ENCODE measurements around the gene DNAJA3.
A peak's percentile ranks its signal among the peaks of the same experiment; 100 is the strongest.

Gene DNAJA3

DNA sequence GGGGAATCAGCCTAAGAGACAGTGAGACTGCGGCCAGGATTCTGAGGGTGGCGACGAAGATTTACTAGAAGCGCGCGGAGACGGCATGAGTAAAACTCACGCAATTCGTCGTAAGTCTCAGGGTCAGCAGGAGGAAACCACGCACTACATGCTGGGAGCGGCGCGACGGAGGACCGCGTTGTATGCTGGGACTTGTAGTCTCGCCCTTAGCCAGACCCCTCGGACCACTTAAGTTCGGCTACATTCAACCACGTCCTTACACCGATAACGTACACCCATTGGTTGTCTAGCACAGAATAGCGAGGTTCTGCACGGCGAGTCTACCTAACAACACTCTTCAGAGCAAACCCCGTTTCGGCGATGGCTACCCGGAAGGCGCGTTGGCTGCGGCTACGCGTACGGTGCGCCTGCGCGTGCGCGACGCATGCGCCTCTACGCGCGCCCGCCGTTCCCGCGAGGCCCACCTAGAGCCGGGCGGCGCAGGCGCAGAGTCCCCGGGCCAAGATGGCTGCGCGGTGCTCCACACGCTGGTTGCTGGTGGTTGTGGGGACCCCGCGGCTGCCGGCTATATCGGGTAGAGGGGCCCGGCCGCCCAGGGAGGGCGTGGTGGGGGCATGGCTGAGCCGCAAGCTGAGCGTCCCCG is at the start of gene DNAJA3:
Gene DNAJA3, plus strand, starts transcription at position 491 of the 643 bp plus-strand sequence. Its CDS starts 14 bp downstream, at position 505.
- Histone ChIP-seq H3K9me3 (no peaks in the 10 kb centered on the region), H3K27me3 (no peaks in the 10 kb centered on the region), H3K4me3 (ENCODE audit: low read depth in 1 of 2, low read length in 1 of 2) (peak within 1 kb of the TSS; percentile 90 to 100), H3K36me3 (no peaks in the 10 kb centered on the region), H3K27ac (peak within 1 kb of the TSS; percentile 94), H3K4me1 (ENCODE audit: control insufficient read depth in 1 of 2, insufficient read depth in 1 of 2, low read depth in 1 of 2, low read length in 1 of 2) (peaks cover 16 to 19% of the 10 kb centered on the region in 2 experiments)
- TF ChIP-seq, protein P1, sequence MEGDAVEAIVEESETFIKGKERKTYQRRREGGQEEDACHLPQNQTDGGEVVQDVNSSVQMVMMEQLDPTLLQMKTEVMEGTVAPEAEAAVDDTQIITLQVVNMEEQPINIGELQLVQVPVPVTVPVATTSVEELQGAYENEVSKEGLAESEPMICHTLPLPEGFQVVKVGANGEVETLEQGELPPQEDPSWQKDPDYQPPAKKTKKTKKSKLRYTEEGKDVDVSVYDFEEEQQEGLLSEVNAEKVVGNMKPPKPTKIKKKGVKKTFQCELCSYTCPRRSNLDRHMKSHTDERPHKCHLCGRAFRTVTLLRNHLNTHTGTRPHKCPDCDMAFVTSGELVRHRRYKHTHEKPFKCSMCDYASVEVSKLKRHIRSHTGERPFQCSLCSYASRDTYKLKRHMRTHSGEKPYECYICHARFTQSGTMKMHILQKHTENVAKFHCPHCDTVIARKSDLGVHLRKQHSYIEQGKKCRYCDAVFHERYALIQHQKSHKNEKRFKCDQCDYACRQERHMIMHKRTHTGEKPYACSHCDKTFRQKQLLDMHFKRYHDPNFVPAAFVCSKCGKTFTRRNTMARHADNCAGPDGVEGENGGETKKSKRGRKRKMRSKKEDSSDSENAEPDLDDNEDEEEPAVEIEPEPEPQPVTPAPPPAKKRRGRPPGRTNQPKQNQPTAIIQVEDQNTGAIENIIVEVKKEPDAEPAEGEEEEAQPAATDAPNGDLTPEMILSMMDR (IDR thresholded peaks at IDR 0.05), result peak; percentile 56

DNA sequence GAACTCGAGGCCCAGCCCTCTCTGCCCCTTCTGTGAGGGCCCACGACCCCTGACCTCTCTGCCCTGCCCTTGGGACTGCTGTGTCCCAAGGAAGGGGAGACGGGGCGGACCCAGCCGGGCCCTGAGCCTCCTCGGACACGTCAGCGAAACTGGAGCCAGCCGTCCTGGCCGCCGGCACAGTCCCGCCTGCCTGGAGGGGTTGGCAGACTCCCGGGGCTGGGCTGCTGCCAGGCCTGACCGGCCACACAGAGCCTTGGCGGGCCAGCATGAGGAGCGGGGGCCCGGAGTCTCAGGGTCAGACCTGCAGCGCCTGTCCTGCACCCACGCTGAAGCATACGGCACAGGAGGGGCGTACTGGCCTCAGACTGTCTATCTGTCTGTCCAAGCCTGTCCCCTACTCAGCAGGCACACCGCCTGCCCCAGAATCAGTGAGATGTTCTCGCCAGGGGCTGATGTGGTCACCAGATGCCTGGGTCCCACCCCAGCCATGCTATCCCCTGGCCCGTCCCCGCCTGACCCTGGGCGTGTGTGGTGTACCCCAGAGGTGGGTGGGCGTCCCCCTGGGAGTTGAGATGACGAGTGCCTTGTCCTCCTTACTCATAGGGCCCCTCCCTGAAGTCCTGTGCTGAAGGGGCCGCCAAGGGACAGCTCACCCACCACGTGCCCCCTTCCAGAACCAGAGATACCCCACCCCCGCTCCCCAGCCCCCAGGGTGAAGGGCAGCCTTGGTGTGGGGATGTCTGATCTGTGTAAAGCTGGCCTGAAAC is 49.4 kb upstream of the DNAJA3 start:
- H3K27ac ChIP-seq, result no peak overlapping the region
- no peak overlapping the region for H3K4me3 ChIP-seq (ENCODE audit: low read depth in 1 of 2, low read length in 1 of 2)

DNA sequence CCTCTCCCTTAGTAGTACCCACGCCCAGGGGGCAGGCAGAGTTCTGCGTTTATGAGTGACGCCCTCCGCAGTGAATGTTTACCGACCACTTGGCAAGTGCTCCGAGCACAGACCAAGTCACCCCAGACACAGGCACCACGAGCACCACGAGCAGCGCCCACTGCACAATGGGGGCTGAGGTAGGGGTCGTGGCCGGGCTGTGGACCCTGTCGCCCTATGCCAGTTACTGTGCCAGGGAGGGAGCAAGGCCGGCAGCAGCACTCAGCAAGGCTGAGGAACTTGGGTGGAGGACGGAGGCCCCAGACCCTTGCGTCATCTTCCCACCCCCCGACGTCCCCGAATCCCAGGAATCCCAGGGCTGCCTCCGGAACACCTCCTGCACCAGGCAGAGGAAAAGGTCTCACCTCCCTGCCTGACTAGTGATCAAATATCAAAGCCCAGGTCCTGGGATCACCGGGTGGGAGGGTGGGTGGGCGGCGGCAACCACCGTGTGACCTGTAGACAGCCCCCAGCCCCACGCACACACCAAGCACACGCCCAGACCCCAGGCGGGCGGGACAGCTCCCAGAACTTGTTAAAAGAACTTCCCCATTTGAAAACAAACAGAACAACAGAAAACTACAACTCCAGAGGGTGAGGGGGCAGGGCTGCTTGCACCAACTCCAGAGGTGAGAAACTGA is 48.6 kb upstream of the DNAJA3 start:
- Histone ChIP-seq H3K4me3 (ENCODE audit: low read depth in 1 of 2, low read length in 1 of 2) (no peak overlapping the region), H3K4me1 (ENCODE audit: control insufficient read depth in 1 of 2, insufficient read depth in 1 of 2, low read depth in 1 of 2, low read length in 1 of 2) (peaks cover 12 to 21% of the 10 kb centered on the region in 2 experiments), H3K27me3 (peaks cover 20% of the 10 kb centered on the region), H3K27ac (no peak overlapping the region), H3K9me3 (no peaks in the 10 kb centered on the region), H3K36me3 (peaks cover 84% of the 10 kb centered on the region)
- TF ChIP-seq, protein P1 (IDR thresholded peaks at IDR 0.05), result no peak

More for the DNA sequence above, 49.4 kb upstream of the DNAJA3 start:
- TF ChIP-seq, protein P1 (IDR thresholded peaks at IDR 0.05), result no peak
- peaks cover 26% of the 10 kb centered on the region for H3K27me3 ChIP-seq
- H3K4me1 ChIP-seq (ENCODE audit: control insufficient read depth in 1 of 2, insufficient read depth in 1 of 2, low read depth in 1 of 2, low read length in 1 of 2), result peaks cover 13 to 28% of the 10 kb centered on the region in 2 experiments
- H3K36me3 ChIP-seq, result peaks cover 77% of the 10 kb centered on the region
- H3K9me3 ChIP-seq, result no peaks in the 10 kb centered on the region

DNA sequence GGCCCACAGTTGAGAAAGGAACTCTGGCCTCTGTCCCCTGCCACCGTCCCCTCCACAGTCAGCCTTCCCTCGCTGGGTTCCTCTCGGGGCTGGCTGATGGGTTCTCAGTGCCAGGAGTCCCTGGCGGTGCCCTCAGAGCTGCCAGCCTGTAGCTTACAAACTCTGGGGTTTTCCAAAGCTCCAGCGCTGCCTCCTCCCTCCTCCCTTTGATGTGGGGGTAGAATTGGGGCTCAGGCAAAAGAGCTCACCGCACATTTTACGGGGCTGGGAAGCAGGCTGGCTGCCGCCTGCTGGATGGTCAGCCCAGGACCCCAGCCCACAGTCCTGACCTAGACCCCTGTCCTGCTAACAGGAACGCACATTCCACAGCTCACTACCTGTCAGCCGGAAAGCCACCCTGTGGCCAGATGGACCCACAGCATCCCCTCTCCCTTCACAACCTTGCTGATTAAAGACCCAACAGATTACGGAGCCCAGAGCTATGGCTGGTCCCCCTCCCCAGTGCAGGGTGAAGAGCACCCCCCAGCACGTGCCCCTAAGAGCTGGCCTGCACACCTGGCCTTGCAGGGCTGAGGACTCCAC is 48.0 kb upstream of the DNAJA3 start:
- no peak overlapping the region for H3K4me3 ChIP-seq (ENCODE audit: low read depth in 1 of 2, low read length in 1 of 2)

More for the DNA sequence above, 48.0 kb upstream of the DNAJA3 start:
- peaks cover 91% of the 10 kb centered on the region for H3K36me3 ChIP-seq
- no peak overlapping the region for H3K27ac ChIP-seq
- peaks cover 14% of the 10 kb centered on the region for H3K27me3 ChIP-seq
- H3K4me1 ChIP-seq (ENCODE audit: control insufficient read depth in 1 of 2, insufficient read depth in 1 of 2, low read depth in 1 of 2, low read length in 1 of 2), result peaks cover 6 to 15% of the 10 kb centered on the region in 2 experiments
- TF ChIP-seq, protein P1 (IDR thresholded peaks at IDR 0.05), result no peak
- no peaks in the 10 kb centered on the region for H3K9me3 ChIP-seq
